GM20000 (cell line): Measurements from ENCODE around the gene ASPSCR1.
"Not testable (repeated sequence)": the region's sequence is repeated elsewhere in the genome, so short reads cannot be mapped to it uniquely, and the experiment has no call there.

ENCODE experiments used
- DNase-seq: peaks from one replicate; pipeline ENCODE4 v3.0.0; 2012; ENCODE audit warnings: low spot score
- TF ChIP-seq, protein P1 (sequence below): IDR thresholded peaks from 2 replicates; pipeline ENCODE4 v1.5.1; 2012; ENCODE audit warnings: mild to moderate bottlenecking, control low read depth; ENCODE audit errors: extremely low read depth, missing control alignments

The ASPSCR1 gene

DNA sequence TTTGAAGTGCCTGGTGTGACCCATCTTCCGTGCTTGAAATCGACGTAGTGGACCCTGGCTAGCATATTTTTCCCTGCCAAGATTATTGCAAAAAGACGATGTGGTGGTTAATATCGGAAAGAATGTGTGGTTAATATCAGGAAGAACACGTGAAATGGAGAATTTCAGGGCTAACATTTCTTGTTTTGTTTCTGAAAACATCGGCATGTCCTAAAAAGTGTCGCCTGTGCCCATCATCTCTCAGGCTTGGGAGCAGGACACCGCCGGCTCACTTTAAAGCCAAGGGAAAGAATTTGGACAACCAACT, 60.4 kb downstream of the ASPSCR1 start:
- DNase-seq, result no peak
- TF ChIP-seq, protein P1, sequence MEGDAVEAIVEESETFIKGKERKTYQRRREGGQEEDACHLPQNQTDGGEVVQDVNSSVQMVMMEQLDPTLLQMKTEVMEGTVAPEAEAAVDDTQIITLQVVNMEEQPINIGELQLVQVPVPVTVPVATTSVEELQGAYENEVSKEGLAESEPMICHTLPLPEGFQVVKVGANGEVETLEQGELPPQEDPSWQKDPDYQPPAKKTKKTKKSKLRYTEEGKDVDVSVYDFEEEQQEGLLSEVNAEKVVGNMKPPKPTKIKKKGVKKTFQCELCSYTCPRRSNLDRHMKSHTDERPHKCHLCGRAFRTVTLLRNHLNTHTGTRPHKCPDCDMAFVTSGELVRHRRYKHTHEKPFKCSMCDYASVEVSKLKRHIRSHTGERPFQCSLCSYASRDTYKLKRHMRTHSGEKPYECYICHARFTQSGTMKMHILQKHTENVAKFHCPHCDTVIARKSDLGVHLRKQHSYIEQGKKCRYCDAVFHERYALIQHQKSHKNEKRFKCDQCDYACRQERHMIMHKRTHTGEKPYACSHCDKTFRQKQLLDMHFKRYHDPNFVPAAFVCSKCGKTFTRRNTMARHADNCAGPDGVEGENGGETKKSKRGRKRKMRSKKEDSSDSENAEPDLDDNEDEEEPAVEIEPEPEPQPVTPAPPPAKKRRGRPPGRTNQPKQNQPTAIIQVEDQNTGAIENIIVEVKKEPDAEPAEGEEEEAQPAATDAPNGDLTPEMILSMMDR, result no peak

DNA sequence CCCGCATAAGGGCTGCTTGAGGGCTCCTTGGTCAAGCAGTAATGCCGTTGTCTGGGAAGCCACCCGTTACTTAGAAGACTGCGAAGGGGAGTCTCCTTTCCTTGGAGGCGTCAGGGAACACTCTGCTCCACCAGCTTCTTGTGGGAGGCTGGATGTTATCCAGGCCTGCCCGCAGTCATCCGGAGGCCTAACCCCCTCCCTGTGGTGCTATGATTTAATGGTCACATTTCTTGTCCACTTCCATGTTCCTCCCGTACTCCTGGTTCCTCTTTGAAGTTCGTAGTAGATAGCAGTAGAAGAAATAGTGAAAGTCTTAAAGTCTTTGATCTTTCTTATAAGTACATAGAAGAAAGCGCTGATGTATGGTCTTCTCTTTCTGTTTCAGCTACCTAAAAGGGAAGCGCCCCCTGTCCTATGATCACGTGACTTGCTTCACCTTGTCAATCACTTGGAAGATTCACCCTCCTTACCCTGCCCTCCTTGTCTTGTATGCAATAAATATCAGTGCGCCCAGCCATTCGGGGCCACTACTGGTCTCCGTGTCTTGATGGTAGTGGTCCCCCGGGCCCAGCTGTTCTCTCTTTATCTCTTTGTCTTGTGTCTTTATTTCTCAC, 61.5 kb downstream of the ASPSCR1 start:
- not testable (repeated sequence) for DNase-seq

DNA sequence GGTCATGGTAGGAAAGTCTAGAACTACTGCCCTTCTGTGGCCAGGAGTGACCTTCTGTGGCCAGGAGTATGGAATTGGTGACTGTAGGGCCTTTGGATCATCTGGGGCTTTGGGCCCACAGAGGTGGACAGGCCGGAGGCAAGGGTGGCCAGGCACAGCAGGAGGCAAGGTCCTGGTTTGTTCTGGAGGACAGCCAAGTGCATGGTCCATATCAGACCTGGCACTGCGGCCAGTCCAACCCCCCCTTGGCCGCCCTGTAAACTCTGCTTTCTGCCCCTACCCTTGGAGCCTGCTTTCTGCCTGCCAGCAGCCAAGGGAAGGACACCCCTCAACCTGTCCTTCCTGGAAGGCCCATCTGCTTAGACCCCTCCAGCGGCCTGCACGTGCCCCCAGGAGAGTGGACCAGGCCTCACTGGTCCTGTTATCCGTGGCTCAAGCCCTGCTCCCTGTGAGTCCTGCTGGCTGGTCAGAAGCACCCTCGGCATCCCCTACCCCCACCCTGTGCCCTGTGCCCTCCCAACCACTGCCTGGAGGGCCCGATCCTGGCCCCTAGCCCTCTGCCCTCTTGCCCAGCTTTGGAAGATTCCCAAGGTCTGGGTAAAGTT, 62.4 kb downstream of the ASPSCR1 start:
- DNase-seq, result no peak
- TF ChIP-seq, protein P1, result no peak

DNA sequence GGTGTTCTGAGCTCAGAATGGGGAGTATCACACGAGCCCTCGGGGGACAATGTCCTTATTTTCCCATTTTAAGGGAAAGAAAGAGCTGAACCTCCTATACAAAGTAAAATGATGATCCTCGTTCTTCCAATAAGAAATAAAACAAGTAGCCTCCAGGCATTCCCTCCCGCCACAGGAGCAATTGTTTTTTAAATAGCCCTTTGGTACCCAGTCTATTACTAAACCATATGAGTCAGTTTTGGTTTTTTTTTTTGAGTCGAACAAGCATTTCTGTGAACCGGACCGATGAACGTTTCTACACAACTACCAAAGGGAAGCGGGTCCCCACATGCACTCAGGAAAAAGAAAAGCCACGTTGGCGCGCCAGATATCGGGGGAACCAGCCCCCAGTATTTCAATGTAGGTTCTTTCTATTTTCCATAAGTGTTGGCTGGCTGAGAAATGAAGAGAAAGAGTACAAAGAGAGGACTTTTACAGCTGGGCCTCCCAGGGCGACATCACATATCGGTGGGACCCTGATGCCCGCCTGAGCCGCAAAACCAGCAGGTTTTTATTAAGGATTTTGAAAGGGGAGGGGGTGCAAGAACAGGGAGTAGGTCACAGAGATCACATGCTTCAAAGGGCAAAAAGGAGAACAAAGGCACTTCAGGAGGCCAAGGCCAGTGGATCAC, 63.9 kb downstream of the ASPSCR1 start:
- TF ChIP-seq, protein P1, result no peak
- DNase-seq, result no peak

DNA sequence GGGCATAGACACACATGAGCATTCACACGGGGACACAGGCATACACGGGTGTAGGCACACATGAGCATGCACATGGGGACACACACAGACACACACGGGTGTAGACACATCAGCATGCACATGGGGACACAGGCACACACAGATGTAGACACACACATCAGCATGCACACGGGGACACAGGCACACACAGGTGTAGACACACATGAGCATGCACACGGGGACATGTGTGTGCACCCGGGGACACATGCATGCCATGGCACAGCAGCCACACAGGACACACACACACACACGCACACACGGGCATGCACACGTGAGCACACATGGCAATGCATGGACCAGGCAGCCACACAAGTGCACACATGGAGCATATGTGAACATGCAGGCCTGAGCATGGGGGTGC, 65.2 kb downstream of the ASPSCR1 start:
- TF ChIP-seq, protein P1, result no peak
- DNase-seq, result no peak

DNA sequence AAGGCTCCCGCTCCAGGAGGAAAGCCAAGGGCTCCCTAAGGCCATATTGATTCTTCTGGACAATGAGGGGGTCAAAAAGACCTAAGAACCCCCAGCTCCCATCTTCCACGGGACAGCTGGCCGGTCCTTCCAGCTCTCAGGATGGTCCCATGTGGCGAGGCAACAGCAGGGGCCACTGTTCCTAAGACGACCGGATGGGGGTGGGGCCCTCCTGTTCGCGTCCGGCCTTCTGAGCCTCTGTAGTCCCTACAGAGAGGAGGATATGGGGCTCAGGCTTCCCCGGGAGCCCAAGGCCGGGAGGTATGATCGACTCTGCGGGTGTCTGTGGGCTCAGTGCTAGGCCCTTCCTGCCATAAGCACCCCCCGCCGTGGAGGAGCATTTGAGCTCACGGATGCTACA, 66.1 kb downstream of the ASPSCR1 start:
- no peak for DNase-seq
- TF ChIP-seq, protein P1, result no peak

DNA sequence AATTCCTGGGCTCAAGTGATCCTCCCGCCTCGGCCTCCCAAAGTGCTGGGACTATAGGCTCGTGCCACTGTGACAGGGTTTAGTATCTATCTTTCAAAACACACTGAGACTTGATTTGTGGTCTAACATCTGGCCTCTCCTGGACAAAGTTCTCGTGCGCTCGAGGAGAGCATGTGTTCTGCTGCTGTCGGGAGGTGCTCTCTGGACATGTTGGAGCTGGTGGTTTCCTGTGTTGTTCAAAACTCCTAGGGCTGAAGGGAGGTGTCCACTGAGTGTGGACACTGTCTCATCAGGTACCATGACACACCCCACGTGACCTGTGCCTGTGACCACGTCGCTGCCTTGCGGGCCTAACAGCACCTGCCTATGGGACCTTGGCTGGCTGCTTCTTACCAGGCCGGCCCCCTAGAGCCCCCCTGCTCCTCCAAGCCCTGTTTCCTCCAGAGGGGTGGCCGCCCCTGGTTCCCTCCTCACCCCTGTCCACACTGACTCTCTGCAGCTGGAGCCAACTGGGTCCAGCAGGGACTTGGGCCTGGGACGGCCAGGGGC, 68.6 kb downstream of the ASPSCR1 start:
- TF ChIP-seq, protein P1, result no peak
- DNase-seq, result no peak
